ENCODE data around the gene UQCC2.

Gene UQCC2

DNA sequence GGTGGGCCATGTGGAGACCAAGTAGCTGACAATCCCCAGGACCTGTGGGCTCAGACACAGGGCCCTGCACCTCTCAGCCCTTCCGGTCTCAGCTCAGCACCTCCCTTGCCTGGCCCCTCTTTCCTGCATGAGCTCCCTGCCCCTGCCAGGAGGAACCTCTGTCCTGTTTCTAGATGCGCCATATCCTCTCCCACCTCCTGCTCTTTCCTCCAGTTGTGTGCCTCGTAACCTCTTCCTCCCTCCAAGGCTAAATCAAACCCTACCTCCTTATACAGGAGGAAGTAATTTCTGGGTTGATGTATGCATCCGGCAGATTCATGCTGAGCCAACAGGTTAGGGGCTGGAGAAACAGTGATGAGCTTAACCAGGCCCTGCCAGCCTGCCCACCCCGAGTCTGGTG is 59.5 kb downstream of the UQCC2 start:
- Histone ChIP-seq H3K4me1 (ENCODE audit: control insufficient read depth in 1 of 2, insufficient read depth in 2 of 2, low read length in 2 of 2) (no peaks in the 10 kb centered on the region), H3K36me3 (ENCODE audit: control insufficient read depth in 1 of 2, insufficient read depth in 2 of 2, low read length in 2 of 2) (peaks cover 0 to 7% of the 10 kb centered on the region in 2 donors), H3K4me3 (ENCODE audit: low read depth in 1 of 2, low read length in 2 of 2) (no peak overlapping the region), H3K27ac (ENCODE audit: low read length) (no peak overlapping the region), H3K27me3 (ENCODE audit: low read depth, low read length) (no peaks in the 10 kb centered on the region), H3K9me3 (ENCODE audit: control insufficient read depth in 1 of 2, low read length in 2 of 2) (no peaks in the 10 kb centered on the region)

DNA sequence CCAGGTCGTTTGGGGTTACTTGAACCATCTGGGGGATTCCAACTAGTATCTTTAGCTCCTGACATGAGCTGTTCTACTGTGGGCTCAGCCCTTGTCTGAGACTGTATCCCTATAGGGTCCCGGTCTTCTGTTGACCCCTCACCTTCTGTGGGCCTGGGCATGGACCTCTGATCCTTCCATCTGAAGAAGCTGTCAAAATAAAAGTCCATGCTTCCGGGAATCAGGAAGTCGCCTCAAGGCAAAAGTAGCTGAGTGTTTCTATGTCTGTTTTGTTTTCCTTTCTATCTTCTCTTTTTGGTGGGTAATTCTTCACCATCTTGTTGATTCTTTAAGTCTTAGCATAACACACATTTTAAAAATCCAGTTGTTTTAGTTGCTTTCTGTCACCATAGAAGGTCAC is 60.1 kb downstream of the UQCC2 start:
- Histone ChIP-seq H3K9me3 (ENCODE audit: control insufficient read depth in 1 of 2, low read length in 2 of 2) (no peaks in the 10 kb centered on the region), H3K4me3 (ENCODE audit: low read depth in 1 of 2, low read length in 2 of 2) (no peak overlapping the region), H3K27ac (ENCODE audit: low read length) (no peak overlapping the region), H3K36me3 (ENCODE audit: control insufficient read depth in 1 of 2, insufficient read depth in 2 of 2, low read length in 2 of 2) (peaks cover 0 to 7% of the 10 kb centered on the region in 2 donors), H3K4me1 (ENCODE audit: control insufficient read depth in 1 of 2, insufficient read depth in 2 of 2, low read length in 2 of 2) (no peaks in the 10 kb centered on the region), H3K27me3 (ENCODE audit: low read depth, low read length) (no peaks in the 10 kb centered on the region)

Measured in muscle layer of duodenum (tissue), 2 donors.